Measurements from ENCODE around the gene RBM17.
"Not testable (repeated sequence)": the region's sequence is repeated elsewhere in the genome, so short reads cannot be mapped to it uniquely, and the experiment has no call there.

The RBM17 gene

GRCh38 chr10:6163364-6164270, 74.8 kb downstream of the RBM17 start:
- peak; percentile 79 for DNase-seq

GRCh38 chr10:6164271-6165095, 75.6 kb downstream of the RBM17 start:
- DNase-seq = no peak

DNA sequence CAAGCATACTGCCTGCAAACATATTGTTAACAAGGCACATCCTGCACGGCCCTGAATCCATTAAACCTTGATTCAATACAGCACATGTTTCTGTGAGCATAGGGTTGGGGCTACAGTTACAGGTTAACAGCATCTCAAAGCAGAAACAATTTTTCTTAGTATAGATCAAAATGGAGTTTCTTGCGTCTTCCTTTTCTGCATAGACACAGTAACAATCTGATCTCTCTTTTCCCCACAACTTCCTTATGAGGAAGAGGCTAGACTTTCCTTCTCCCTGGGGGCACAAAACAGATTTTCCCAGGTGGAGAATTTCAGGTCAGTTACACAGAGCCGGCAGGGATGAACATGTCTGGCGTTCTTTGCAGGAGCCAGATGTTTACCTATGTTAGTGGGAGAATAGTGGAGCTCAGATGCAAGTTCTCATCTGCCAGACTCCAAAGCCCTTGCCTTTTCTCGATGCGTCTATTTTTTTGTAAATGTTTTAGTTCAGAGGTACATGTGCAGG, 76.4 kb downstream of the RBM17 start:
- no peak for DNase-seq

DNA sequence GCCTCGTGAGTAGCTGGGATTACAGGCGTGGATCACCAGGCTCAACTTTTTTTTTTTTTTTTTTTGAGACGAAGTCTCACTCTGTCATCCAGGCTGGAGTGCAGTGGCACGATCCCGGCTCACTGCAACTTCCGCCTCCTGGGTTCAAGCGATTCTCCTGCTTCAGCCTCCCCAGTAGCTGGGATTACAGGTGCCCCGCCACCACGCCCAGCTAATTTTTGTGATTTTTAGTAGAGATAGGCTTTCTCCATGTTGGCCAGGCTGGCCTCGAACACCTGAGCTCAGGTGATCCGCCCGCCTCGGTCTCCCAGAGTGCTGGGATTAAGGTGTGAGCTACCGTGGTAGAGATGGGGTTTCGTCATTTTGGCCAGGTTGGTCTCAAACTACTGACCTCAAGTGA, 77.1 kb downstream of the RBM17 start:
- DNase-seq = not testable (repeated sequence)

Measured in fibroblast of upper back skin (primary cell).